HepG2 (cell line): ENCODE measurements around the gene INF2. TPM values are rescaled to one million over a fixed set of nuclear protein-coding genes. Genes with fewer than 3 reads are reported as not detected.

ENCODE experiments used
- ATF7-NPFF ChIP-seq: sonication (generic); formaldehyde crosslinking; IDR thresholded peaks from 2 replicates; pipeline ENCODE4 v1.8.1; 2023; ENCODE audit warnings: mild to moderate bottlenecking, low read depth, missing genetic modification reagents, moderate library complexity
- CENPT ChIP-seq: sonication (generic); formaldehyde crosslinking; IDR thresholded peaks from 2 replicates; pipeline ENCODE4 v1.8.0; 2022; ENCODE audit warnings: low read depth, mild to moderate bottlenecking, moderate library complexity, missing genetic modification reagents
- CREB1 ChIP-seq, 2 experiments: fragments of 450-650 bp in 1 of 2; IDR thresholded peaks; 2 replicates each; pipeline ENCODE4 v1.6.1; 2016 to 2017; ENCODE audit warnings: control low read depth in 1 of 2, mild to moderate bottlenecking in 1 of 2, missing compliant biosample characterization in 1 of 2, missing genetic modification characterization in 1 of 2
- DNMT1 ChIP-seq: sonication (generic); formaldehyde crosslinking; IDR thresholded peaks from 2 replicates; pipeline ENCODE4 v1.5.1; 2020; ENCODE audit warnings: mild to moderate bottlenecking, missing genetic modification reagents
- EP300 ChIP-seq, 3 experiments: sonication (generic) in 1 of 3; formaldehyde crosslinking in 1 of 3; IDR thresholded peaks; 2 replicates each; pipeline versions ENCODE4 v1.5.1 to v1.6.1; 2011 to 2020; ENCODE audit warnings: low read depth in 2 of 3, low read length in 2 of 3, borderline replicate concordance in 1 of 3, improper control_type of control experiment in 1 of 3, mild to moderate bottlenecking in 1 of 3, missing genetic modification reagents in 1 of 3, moderate library complexity in 1 of 3
- ESRRA ChIP-seq: sonication (generic); formaldehyde crosslinking; IDR thresholded peaks from 2 replicates; pipeline ENCODE4 v1.5.1; 2020; ENCODE audit warnings: mild to moderate bottlenecking, low read depth, missing genetic modification reagents
- IRF1 ChIP-seq: sonication (generic); formaldehyde crosslinking; IDR thresholded peaks from 2 replicates; pipeline ENCODE4 v1.4.0; 2020; ENCODE audit warnings: low read depth, mild to moderate bottlenecking, missing genetic modification reagents
- JUN ChIP-seq: sonication (generic); formaldehyde crosslinking; IDR thresholded peaks from 2 replicates; pipeline ENCODE4 v1.4.0; 2020; ENCODE audit warnings: mild to moderate bottlenecking, missing genetic modification reagents
- KDM5B ChIP-seq: sonication (generic); formaldehyde crosslinking; IDR thresholded peaks from 2 replicates; pipeline ENCODE4 v1.4.0; 2020; ENCODE audit warnings: missing genetic modification reagents, mild to moderate bottlenecking, borderline replicate concordance
- NR2F1 ChIP-seq, 2 experiments: fragments of 450-650 bp in 1 of 2; formaldehyde crosslinking in 1 of 2; IDR thresholded peaks; 2 replicates each; pipeline versions ENCODE4 v1.5.0 to v1.6.1; 2016 to 2020; ENCODE audit warnings: mild to moderate bottlenecking in 1 of 2, missing compliant biosample characterization in 1 of 2, missing genetic modification reagents in 1 of 2, moderate library complexity in 1 of 2
- PAWR ChIP-seq: sonication (generic); formaldehyde crosslinking; IDR thresholded peaks from 2 replicates; pipeline ENCODE4 v1.4.0; 2020; ENCODE audit warnings: missing genetic modification reagents, mild to moderate bottlenecking, borderline replicate concordance
- SAFB2 ChIP-seq: sonication (generic); formaldehyde crosslinking; IDR thresholded peaks from 2 replicates; pipeline ENCODE4 v1.5.1; 2020; ENCODE audit warnings: missing genetic modification reagents, low read depth, mild to moderate bottlenecking, borderline replicate concordance
- SIX4 ChIP-seq: sonication (generic); formaldehyde crosslinking; IDR thresholded peaks from 2 replicates; pipeline ENCODE4 v1.4.0; 2020; ENCODE audit warnings: missing genetic modification reagents
- TP53 ChIP-seq: sonication (generic); formaldehyde crosslinking; conservative IDR thresholded peaks from 2 replicates; pipeline ENCODE4 v1.4.0; 2020; ENCODE audit warnings: missing genetic modification reagents
- ZBTB1 ChIP-seq: sonication (generic); formaldehyde crosslinking; IDR thresholded peaks from 2 replicates; pipeline ENCODE4 v1.4.0; 2020; ENCODE audit warnings: missing genetic modification reagents, borderline replicate concordance
- ZBTB43 ChIP-seq: sonication (generic); formaldehyde crosslinking; conservative IDR thresholded peaks from 2 replicates; pipeline ENCODE4 v1.4.0; 2020; ENCODE audit warnings: missing genetic modification reagents
- ZKSCAN5 ChIP-seq: sonication (generic); formaldehyde crosslinking; IDR thresholded peaks from 2 replicates; pipeline ENCODE4 v1.5.1; 2020; ENCODE audit warnings: mild to moderate bottlenecking, missing genetic modification reagents
- ZMAT5 ChIP-seq: sonication (generic); formaldehyde crosslinking; IDR thresholded peaks from 2 replicates; pipeline ENCODE4 v1.5.0; 2020; ENCODE audit warnings: mild to moderate bottlenecking, low read depth, missing genetic modification reagents, borderline replicate concordance
- ZNF326 ChIP-seq: sonication (generic); formaldehyde crosslinking; IDR thresholded peaks from 2 replicates; pipeline ENCODE4 v1.4.0; 2020; ENCODE audit warnings: missing genetic modification reagents, borderline replicate concordance
- ZNF746 ChIP-seq: sonication (generic); formaldehyde crosslinking; IDR thresholded peaks from 2 replicates; pipeline ENCODE4 v1.8.0; 2022; ENCODE audit warnings: mild to moderate bottlenecking, missing genetic modification reagents
- ZNF816 ChIP-seq: sonication (generic); formaldehyde crosslinking; IDR thresholded peaks from 2 replicates; pipeline ENCODE4 v1.8.0; 2022; ENCODE audit warnings: missing genetic modification reagents, mild to moderate bottlenecking, borderline replicate concordance
- polyA plus RNA-seq, 8 experiments: library from polyadenylated mRNA; depleted of rRNA in 3 of 8; stranded (reverse) in 7 of 8; unstranded in 1 of 8; fragments of >200 nt; fragmentation: Illumina TruSeq in 4 of 8; extraction: Trizol in 4 of 8; gene quantifications; 2 replicates each; pipeline versions ENCODE4 v1.2.1 to v1.2.3, GENCODE V29; 2011 to 2016; ENCODE audit warnings: low read depth in 4 of 8, missing spikeins in 1 of 8, mixed read lengths in 1 of 8; ENCODE audit not compliant: insufficient read depth in 1 of 8
- total RNA-seq, 5 experiments: library from RNA; depleted of rRNA; stranded (reverse); fragments of >200 nt; fragmentation: Illumina TruSeq; extraction: Trizol; gene quantifications; 2 replicates each; pipeline ENCODE4 v1.2.3, GENCODE V29; 2016; ENCODE audit warnings: low read depth in 1 of 5
- TF ChIP-seq, protein P1 (sequence below): sonication (generic); formaldehyde crosslinking; IDR thresholded peaks from 2 replicates; pipeline ENCODE4 v1.9.0; 2021; ENCODE audit warnings: missing genetic modification reagents, mild to moderate bottlenecking, borderline replicate concordance
- TF ChIP-seq, protein P2 (sequence below): sonication (generic); formaldehyde crosslinking; IDR thresholded peaks from 2 replicates; pipeline ENCODE4 v1.4.0; 2020; ENCODE audit warnings: missing genetic modification reagents, borderline replicate concordance

The INF2 gene
- total and polyA plus RNA-seq, 2 of the 13 experiments (the other 11 are each of a cell fraction or from before 2014, with no cell fraction given): 16.4 to 26.4 TPM

- TF ChIP-seq ATF7-NPFF (no peak), IRF1 (CRISPR knock-in tag) (no peak), ESRRA (CRISPR knock-in tag) (no peak), SAFB2 (CRISPR knock-in tag) (no peak), ZNF326 (CRISPR knock-in tag) (no peak), EP300 (IDR thresholded peaks at IDR 0.05; ENCODE audit: low read depth in 2 of 2, low read length in 2 of 2) (no peak), EP300 (CRISPR knock-in tag; IDR thresholded peaks at IDR 0.05; ENCODE audit: borderline replicate concordance) (no peak), DNMT1 (CRISPR knock-in tag) (no peak), CREB1 (IDR thresholded peaks at IDR 0.05) (no peak), CREB1 (CRISPR knock-in tag; IDR thresholded peaks at IDR 0.05) (no peak), TP53 (CRISPR knock-in tag) (no peak), NR2F1 (CRISPR knock-in tag; IDR thresholded peaks at IDR 0.05) (no peak), JUN (CRISPR knock-in tag) (no peak), KDM5B (CRISPR knock-in tag) (no peak; the same call in 1 of the 2 replicates), ZMAT5 (CRISPR knock-in tag) (no peak), ZKSCAN5 (CRISPR knock-in tag) (no peak; the same call in 1 of the 2 replicates), ZBTB43 (no peak), ZBTB1 (no peak), SIX4 (no peak), ZNF746 (0 out of 2 replicates have a peak, but pooled peaks have one; percentile 2), ZNF816 (CRISPR knock-in tag) (0 out of 2 replicates have a peak, but pooled peaks have one; percentile 17), CENPT (CRISPR knock-in tag) (0 out of 2 replicates have a peak, but pooled peaks have one; percentile 23), PAWR (no peak)
- TF ChIP-seq, protein P1, sequence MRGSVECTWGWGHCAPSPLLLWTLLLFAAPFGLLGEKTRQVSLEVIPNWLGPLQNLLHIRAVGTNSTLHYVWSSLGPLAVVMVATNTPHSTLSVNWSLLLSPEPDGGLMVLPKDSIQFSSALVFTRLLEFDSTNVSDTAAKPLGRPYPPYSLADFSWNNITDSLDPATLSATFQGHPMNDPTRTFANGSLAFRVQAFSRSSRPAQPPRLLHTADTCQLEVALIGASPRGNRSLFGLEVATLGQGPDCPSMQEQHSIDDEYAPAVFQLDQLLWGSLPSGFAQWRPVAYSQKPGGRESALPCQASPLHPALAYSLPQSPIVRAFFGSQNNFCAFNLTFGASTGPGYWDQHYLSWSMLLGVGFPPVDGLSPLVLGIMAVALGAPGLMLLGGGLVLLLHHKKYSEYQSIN (CRISPR knock-in tag): no peak
- TF ChIP-seq, protein P2, sequence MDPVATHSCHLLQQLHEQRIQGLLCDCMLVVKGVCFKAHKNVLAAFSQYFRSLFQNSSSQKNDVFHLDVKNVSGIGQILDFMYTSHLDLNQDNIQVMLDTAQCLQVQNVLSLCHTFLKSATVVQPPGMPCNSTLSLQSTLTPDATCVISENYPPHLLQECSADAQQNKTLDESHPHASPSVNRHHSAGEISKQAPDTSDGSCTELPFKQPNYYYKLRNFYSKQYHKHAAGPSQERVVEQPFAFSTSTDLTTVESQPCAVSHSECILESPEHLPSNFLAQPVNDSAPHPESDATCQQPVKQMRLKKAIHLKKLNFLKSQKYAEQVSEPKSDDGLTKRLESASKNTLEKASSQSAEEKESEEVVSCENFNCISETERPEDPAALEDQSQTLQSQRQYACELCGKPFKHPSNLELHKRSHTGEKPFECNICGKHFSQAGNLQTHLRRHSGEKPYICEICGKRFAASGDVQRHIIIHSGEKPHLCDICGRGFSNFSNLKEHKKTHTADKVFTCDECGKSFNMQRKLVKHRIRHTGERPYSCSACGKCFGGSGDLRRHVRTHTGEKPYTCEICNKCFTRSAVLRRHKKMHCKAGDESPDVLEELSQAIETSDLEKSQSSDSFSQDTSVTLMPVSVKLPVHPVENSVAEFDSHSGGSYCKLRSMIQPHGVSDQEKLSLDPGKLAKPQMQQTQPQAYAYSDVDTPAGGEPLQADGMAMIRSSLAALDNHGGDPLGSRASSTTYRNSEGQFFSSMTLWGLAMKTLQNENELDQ (CRISPR knock-in tag): no peak
These were observed 811 bp upstream of the INF2 start (continued) for GRCh38 chr14:104688505-104689108.
